H1 (cell line): ENCODE data around the gene PDE9A.

ENCODE experiments used
- CEBPB ChIP-seq: IDR thresholded peaks from 2 replicates; pipeline ENCODE4 v1.6.1; 2012; ENCODE audit warnings: low read depth, low read length
- GABPA ChIP-seq: IDR thresholded peaks from 2 replicates; pipeline ENCODE4 v1.6.1; 2011; ENCODE audit warnings: mild to moderate bottlenecking, low read length, moderate library complexity, borderline replicate concordance; ENCODE audit not compliant: insufficient read depth
- KDM5A ChIP-seq: fragments of 200-600 bp; IDR thresholded peaks from 2 replicates; pipeline ENCODE4 v1.7.1; 2012; ENCODE audit warnings: mild to moderate bottlenecking, low read length, inconsistent platforms, mixed read lengths
- POLR2A ChIP-seq, 2 experiments: IDR thresholded peaks; 1 replicate in 1 of 2; 2 replicates in 1 of 2; pipeline ENCODE4 v1.6.1; 2011; ENCODE audit warnings: low read depth in 2 of 2, low read length in 2 of 2, mild to moderate bottlenecking in 2 of 2; ENCODE audit errors: control extremely low read depth in 1 of 2
- POLR2AphosphoS5 ChIP-seq: IDR thresholded peaks from 2 replicates; pipeline ENCODE4 v1.6.1; 2011; ENCODE audit warnings: low read depth, low read length
- RAD21 ChIP-seq, 2 experiments: IDR thresholded peaks in 1 of 2; conservative IDR thresholded peaks in 1 of 2; 2 replicates each; pipeline ENCODE4 v1.6.1; 2011; ENCODE audit warnings: low read depth in 2 of 2, low read length in 2 of 2, improper control_type of control experiment in 1 of 2, inconsistent platforms in 1 of 2, mild to moderate bottlenecking in 1 of 2, moderate library complexity in 1 of 2
- SP2 ChIP-seq: IDR thresholded peaks from 2 replicates; pipeline ENCODE4 v1.6.1; 2012; ENCODE audit warnings: mild to moderate bottlenecking, low read length, inconsistent platforms
- TF ChIP-seq, protein P1 (sequence below), 3 experiments: IDR thresholded peaks; 1 replicate in 2 of 3; 2 replicates in 1 of 3; pipeline versions ENCODE4 v1.5.1 to v1.6.1; 2011; ENCODE audit warnings: low read length in 3 of 3, mild to moderate bottlenecking in 3 of 3, inconsistent platforms in 2 of 3, low read depth in 1 of 3, moderate library complexity in 1 of 3; ENCODE audit not compliant: insufficient read depth in 1 of 3; ENCODE audit errors: control extremely low read depth in 1 of 3
- TF ChIP-seq, protein P2 (sequence below): IDR thresholded peaks from 2 replicates; pipeline ENCODE4 v1.6.1; 2011; ENCODE audit warnings: low read depth, mild to moderate bottlenecking, low read length; ENCODE audit not compliant: insufficient read depth

DNA sequence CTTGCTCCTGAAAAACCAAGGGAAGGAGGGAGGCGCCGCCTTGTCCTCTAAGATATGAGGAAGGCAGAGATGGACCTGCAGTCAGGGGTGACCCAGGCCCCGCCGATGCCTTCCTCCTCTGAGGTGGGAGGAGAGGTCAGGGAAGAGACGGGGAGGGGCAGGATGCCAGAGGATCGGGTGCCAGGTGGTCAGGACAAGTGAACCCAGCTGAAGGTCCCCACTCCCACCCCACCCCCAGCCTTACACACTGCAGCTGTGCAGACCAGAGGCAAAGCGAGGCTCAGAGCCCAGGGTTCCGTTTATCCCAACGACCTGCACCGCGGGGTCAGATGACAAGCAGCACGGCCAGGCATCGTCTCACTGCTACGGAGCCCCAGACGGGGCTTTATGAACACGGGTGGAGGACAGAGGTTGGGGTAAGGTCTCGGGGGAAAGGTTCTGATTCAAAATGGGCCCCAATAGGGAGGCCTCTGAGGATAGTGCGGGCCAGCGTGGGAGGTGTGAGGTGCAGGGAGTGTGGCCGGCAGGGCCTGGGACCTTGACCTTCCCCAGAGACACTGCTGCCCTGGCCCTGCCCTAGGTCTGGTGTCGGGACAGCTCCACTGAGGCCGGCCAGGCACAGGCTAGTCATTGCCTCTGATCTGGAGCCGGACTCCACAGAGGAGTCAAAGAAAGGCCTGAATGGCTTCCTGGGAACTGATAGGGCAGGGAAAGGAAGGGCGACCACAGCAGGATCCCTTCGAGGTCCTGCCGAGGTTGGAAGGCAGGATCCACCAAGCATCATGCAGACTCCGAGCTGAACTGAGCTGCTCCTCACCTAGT, 113.5 kb downstream of the PDE9A start:
- TF ChIP-seq, protein P1, sequence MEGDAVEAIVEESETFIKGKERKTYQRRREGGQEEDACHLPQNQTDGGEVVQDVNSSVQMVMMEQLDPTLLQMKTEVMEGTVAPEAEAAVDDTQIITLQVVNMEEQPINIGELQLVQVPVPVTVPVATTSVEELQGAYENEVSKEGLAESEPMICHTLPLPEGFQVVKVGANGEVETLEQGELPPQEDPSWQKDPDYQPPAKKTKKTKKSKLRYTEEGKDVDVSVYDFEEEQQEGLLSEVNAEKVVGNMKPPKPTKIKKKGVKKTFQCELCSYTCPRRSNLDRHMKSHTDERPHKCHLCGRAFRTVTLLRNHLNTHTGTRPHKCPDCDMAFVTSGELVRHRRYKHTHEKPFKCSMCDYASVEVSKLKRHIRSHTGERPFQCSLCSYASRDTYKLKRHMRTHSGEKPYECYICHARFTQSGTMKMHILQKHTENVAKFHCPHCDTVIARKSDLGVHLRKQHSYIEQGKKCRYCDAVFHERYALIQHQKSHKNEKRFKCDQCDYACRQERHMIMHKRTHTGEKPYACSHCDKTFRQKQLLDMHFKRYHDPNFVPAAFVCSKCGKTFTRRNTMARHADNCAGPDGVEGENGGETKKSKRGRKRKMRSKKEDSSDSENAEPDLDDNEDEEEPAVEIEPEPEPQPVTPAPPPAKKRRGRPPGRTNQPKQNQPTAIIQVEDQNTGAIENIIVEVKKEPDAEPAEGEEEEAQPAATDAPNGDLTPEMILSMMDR (IDR thresholded peaks at IDR 0.05; ENCODE audit: control extremely low read depth in 1 of 3, insufficient read depth in 1 of 3, low read depth in 1 of 3, low read length in 3 of 3) = no peak
- TF ChIP-seq GABPA (no peak), RAD21 (IDR thresholded peaks at IDR 0.05 in 1 of 2, conservative IDR thresholded peaks at IDR 0.05 in 1 of 2; ENCODE audit: low read depth in 2 of 2, low read length in 2 of 2) (no peak), POLR2AphosphoS5 (no peak), POLR2A (IDR thresholded peaks at IDR 0.05; ENCODE audit: control extremely low read depth in 1 of 2, low read depth in 2 of 2, low read length in 2 of 2) (no peak), SP2 (no peak), KDM5A (no peak), CEBPB (no peak)
- TF ChIP-seq, protein P2, sequence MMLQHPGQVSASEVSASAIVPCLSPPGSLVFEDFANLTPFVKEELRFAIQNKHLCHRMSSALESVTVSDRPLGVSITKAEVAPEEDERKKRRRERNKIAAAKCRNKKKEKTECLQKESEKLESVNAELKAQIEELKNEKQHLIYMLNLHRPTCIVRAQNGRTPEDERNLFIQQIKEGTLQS = no peak
